ENCODE results near the gene GFY. TPM values are rescaled to one million over a fixed set of nuclear protein-coding genes. Genes with fewer than 3 reads are reported as not detected.

GFY gene
- total RNA-seq, 4 donors from 2014 or later, result not detected

GRCh38 chr19:49431330-49431749 lies 6.2 kb downstream of the GFY start:
- H3K36me3 ChIP-seq, result no peaks in the 10 kb centered on the region
- intact Hi-C loops (cut with DNase I), result no loop called here
- DNase-seq, result no peak
- TF ChIP-seq CTCF (IDR thresholded peaks at IDR 0.05) (no peak), POLR2A (IDR thresholded peaks at IDR 0.05) (no peak)
- H3K4me1 ChIP-seq, result peaks cover 11 to 23% (median 11%) of the 10 kb centered on the region in 3 donors
- no peak overlapping the region for H3K4me3 ChIP-seq
- no peaks in the 10 kb centered on the region for H3K9me3 ChIP-seq
- H3K27ac ChIP-seq, result no peak overlapping the region
- peaks cover 22 to 100% (median 47%) of the 10 kb centered on the region in 4 donors for H3K27me3 ChIP-seq
- 40 to 50% methylated on average over 23 to 25 of the region's 29 CpGs for WGBS, 2 donors

GRCh38 chr19:49432141-49433073 lies 7.2 kb downstream of the GFY start:
- DNase-seq, result no peak
- peaks cover 28 to 100% (median 48%) of the 10 kb centered on the region in 4 donors for H3K27me3 ChIP-seq
- intact Hi-C loops (cut with DNase I), result no loop called here

GRCh38 chr19:49433240-49433901 lies 8.2 kb downstream of the GFY start:
- no peak overlapping the region for H3K27ac ChIP-seq
- no peaks in the 10 kb centered on the region for H3K9me3 ChIP-seq
- intact Hi-C loops (cut with DNase I), result no loop called here
- H3K36me3 ChIP-seq, result no peaks in the 10 kb centered on the region
- TF ChIP-seq POLR2A (IDR thresholded peaks at IDR 0.05), result no peak
- TF ChIP-seq CTCF (IDR thresholded peaks at IDR 0.05), result no peak
- 25 to 36% methylated on average over 15 to 19 of the region's 31 CpGs for WGBS, 2 donors
- no peak overlapping the region for H3K4me3 ChIP-seq
- peaks cover 20 to 100% (median 39%) of the 10 kb centered on the region in 4 donors for H3K27me3 ChIP-seq
- peaks cover 3 to 14% (median 5%) of the 10 kb centered on the region in 3 donors for H3K4me1 ChIP-seq
- no peak for DNase-seq

More at GRCh38 chr19:49432141-49433073, 7.2 kb downstream of the GFY start:
- Histone ChIP-seq H3K27ac (no peak overlapping the region), H3K36me3 (no peaks in the 10 kb centered on the region), H3K4me1 (peaks cover 11 to 23% (median 11%) of the 10 kb centered on the region in 3 donors), H3K4me3 (no peak overlapping the region), H3K9me3 (no peaks in the 10 kb centered on the region)
- TF ChIP-seq POLR2A (IDR thresholded peaks at IDR 0.05) (no peak), CTCF (IDR thresholded peaks at IDR 0.05) (no peak)
- 30 to 31% methylated on average over 13 to 21 of the region's 63 CpGs for WGBS, 2 donors

GRCh38 chr19:49434907-49435583 lies 9.9 kb downstream of the GFY start:
- DNase-seq, result no peak
- no peaks in the 10 kb centered on the region for H3K9me3 ChIP-seq
- no peak overlapping the region for H3K27ac ChIP-seq
- no peak overlapping the region for H3K4me3 ChIP-seq
- H3K36me3 ChIP-seq, result no peaks in the 10 kb centered on the region
- intact Hi-C loops (cut with DNase I), result no loop called here
- H3K4me1 ChIP-seq, result peaks cover 0 to 10% (median 0%) of the 10 kb centered on the region in 3 donors
- TF ChIP-seq CTCF (IDR thresholded peaks at IDR 0.05) (no peak), POLR2A (IDR thresholded peaks at IDR 0.05) (no peak)
- H3K27me3 ChIP-seq, result peaks cover 21 to 100% (median 35%) of the 10 kb centered on the region in 4 donors
- WGBS, 2 donors, result 81 to 85% methylated on average over 18 of the region's 18 CpGs
